SK-N-SH (cell line): ENCODE results near the gene COX10. TPM values are rescaled to one million over a fixed set of nuclear protein-coding genes. Genes with fewer than 3 reads are reported as not detected.

Experiments used
- CTCF ChIA-PET: fragments of 300-600, 350-600 bp; formaldehyde crosslinking; extraction: SDS; loops from one replicate; lab custom pipeline; 2021; lab: Yijun Ruan, JAX
- POLR2A ChIA-PET: fragments of 350-600 bp; sonication (Branson Sonifier 250); formaldehyde crosslinking; extraction: SDS; loops from one replicate; lab custom pipeline; 2020; ENCODE audit warnings: antibody characterized with exemption, inconsistent platforms; lab: Yijun Ruan, JAX
- DNase-seq: peaks from one replicate; pipeline ENCODE4 v3.0.0; 2012
- H2AFZ ChIP-seq: fragments of 200-600 bp; sonication (generic); 2 replicates; pipeline ENCODE4 v1.8.1; 2016; ENCODE audit warnings: antibody characterized with exemption, mild to moderate bottlenecking, low read depth
- H3F3A ChIP-seq: fragments of 200-600 bp; sonication (generic); replicated peaks from 2 replicates; pipeline ENCODE3; 2016; ENCODE audit warnings: antibody characterized with exemption, mild to moderate bottlenecking; ENCODE audit not compliant: insufficient read depth
- H3K27ac ChIP-seq, 2 experiments: fragments of 200-500 bp in 1 of 2; fragments of 200-600 bp in 1 of 2; sonication (Bioruptor generic) in 1 of 2; sonication (generic), shearing (Covaris generic) in 1 of 2; 2 replicates each; pipeline versions ENCODE4 v1.5.1 to v1.6.1; 2014 to 2016; ENCODE audit warnings: low read depth in 2 of 2, inconsistent platforms in 1 of 2, low read length in 1 of 2, mild to moderate bottlenecking in 1 of 2, mixed read lengths in 1 of 2
- H3K27me3 ChIP-seq: fragments of 200-600 bp; sonication (generic), shearing (Covaris generic); 2 replicates; pipeline ENCODE4 v1.6.1; 2016; ENCODE audit warnings: mixed run types; ENCODE audit not compliant: insufficient read depth
- H3K36me3 ChIP-seq, 2 experiments: fragments of 200-500 bp in 1 of 2; fragments of 200-600 bp in 1 of 2; sonication (Bioruptor generic) in 1 of 2; sonication (generic) in 1 of 2; replicated peaks in 1 of 2; 2 replicates each; pipeline versions ENCODE3 to v1.5.1; 2014 to 2016; ENCODE audit warnings: low read length in 1 of 2, mild to moderate bottlenecking in 1 of 2; ENCODE audit not compliant: insufficient read depth in 2 of 2, control insufficient read depth in 1 of 2
- H3K4me1 ChIP-seq, 2 experiments: fragments of 200-500 bp in 1 of 2; fragments of 200-600 bp in 1 of 2; sonication (Bioruptor generic) in 1 of 2; sonication (generic), shearing (Covaris generic) in 1 of 2; 2 replicates each; pipeline versions ENCODE4 v1.5.1 to v1.6.1; 2014 to 2016; ENCODE audit warnings: low read depth in 1 of 2, low read length in 1 of 2, mixed run types in 1 of 2; ENCODE audit not compliant: insufficient read depth in 2 of 2, control insufficient read depth in 1 of 2
- H3K4me2 ChIP-seq: fragments of 200-600 bp; sonication (generic), shearing (Covaris generic); 2 replicates; pipeline ENCODE4 v1.6.1; 2017; ENCODE audit warnings: mixed run types
- H3K4me3 ChIP-seq, 2 experiments: fragments of 200-500 bp in 1 of 2; fragments of 200-600 bp in 1 of 2; sonication (Bioruptor generic) in 1 of 2; sonication (generic), shearing (Covaris generic) in 1 of 2; 2 replicates each; pipeline versions ENCODE4 v1.5.1 to v1.8.1; 2014 to 2016; ENCODE audit warnings: low read depth in 2 of 2, inconsistent platforms in 1 of 2, low read length in 1 of 2, mild to moderate bottlenecking in 1 of 2, mixed read lengths in 1 of 2, moderate library complexity in 1 of 2
- H3K79me2 ChIP-seq: fragments of 200-600 bp; sonication (generic); 2 replicates; pipeline ENCODE4 v1.8.1; 2017; ENCODE audit warnings: mild to moderate bottlenecking; ENCODE audit not compliant: insufficient read depth
- H3K9ac ChIP-seq: fragments of 200-600 bp; sonication (generic); 2 replicates; pipeline ENCODE4 v1.6.1; 2017; ENCODE audit warnings: mixed run types
- H3K9me2 ChIP-seq: fragments of 200-600 bp; sonication (generic); 2 replicates; pipeline ENCODE4 v1.6.1; 2017; ENCODE audit warnings: mixed run types
- H3K9me3 ChIP-seq: fragments of 200-600 bp; sonication (generic); 2 replicates; pipeline ENCODE4 v1.6.1; 2017; ENCODE audit warnings: mixed run types, mild to moderate bottlenecking, moderate library complexity
- H4K20me1 ChIP-seq: fragments of 200-600 bp; sonication (generic); 2 replicates; pipeline ENCODE4 v1.6.1; 2017; ENCODE audit warnings: mild to moderate bottlenecking, mixed run types; ENCODE audit not compliant: insufficient read depth
- ELF1 ChIP-seq: IDR thresholded peaks from 2 replicates; pipeline ENCODE4 v1.4.0; 2012
- EZH2phosphoT487 ChIP-seq: fragments of 200-600 bp; sonication (generic); IDR thresholded peaks from 2 replicates; pipeline ENCODE4 v1.6.1; 2017; ENCODE audit warnings: low read depth, mixed run types, mild to moderate bottlenecking, antibody characterized with exemption, moderate library complexity, borderline replicate concordance
- FOSL2 ChIP-seq: IDR thresholded peaks from 2 replicates; pipeline ENCODE4 v1.4.0; 2012; ENCODE audit warnings: low read depth, mild to moderate bottlenecking, moderate library complexity, borderline replicate concordance
- FOXJ3 ChIP-seq: sonication (generic); formaldehyde crosslinking; IDR thresholded peaks from 2 replicates; pipeline ENCODE4 v1.5.1; 2020; ENCODE audit warnings: mild to moderate bottlenecking, missing genetic modification reagents
- GABPA ChIP-seq: IDR thresholded peaks from 2 replicates; pipeline ENCODE4 v1.4.0; 2012; ENCODE audit warnings: low read depth, mild to moderate bottlenecking
- GATA2 ChIP-seq: sonication (generic); formaldehyde crosslinking; IDR thresholded peaks from 2 replicates; pipeline ENCODE4 v1.5.0; 2020; ENCODE audit warnings: mild to moderate bottlenecking, missing genetic modification reagents
- MAX ChIP-seq: IDR thresholded peaks from 2 replicates; pipeline ENCODE4 v1.4.0; 2012; ENCODE audit warnings: low read depth
- MEF2A ChIP-seq: IDR thresholded peaks from 2 replicates; pipeline ENCODE4 v1.4.0; 2012; ENCODE audit warnings: low read depth, borderline replicate concordance
- NFIC ChIP-seq: IDR thresholded peaks from 2 replicates; pipeline ENCODE4 v1.4.0; 2012; ENCODE audit warnings: borderline replicate concordance
- PBX3 ChIP-seq: IDR thresholded peaks from 2 replicates; pipeline ENCODE4; 2012
- REST ChIP-seq: IDR thresholded peaks from 2 replicates; pipeline ENCODE4 v1.6.1; 2012; ENCODE audit warnings: mild to moderate bottlenecking, low read depth, low read length, moderate library complexity
- TCF12 ChIP-seq: IDR thresholded peaks from 2 replicates; pipeline ENCODE4 v1.4.0; 2012
- TEAD4 ChIP-seq: IDR thresholded peaks from 2 replicates; pipeline ENCODE4 v1.4.0; 2012; ENCODE audit warnings: mild to moderate bottlenecking, borderline replicate concordance; ENCODE audit not compliant: insufficient read depth
- USF1 ChIP-seq: IDR thresholded peaks from 2 replicates; pipeline ENCODE4 v1.4.0; 2012; ENCODE audit warnings: low read depth, borderline replicate concordance
- USF2 ChIP-seq: fragments of 150-350 bp; IDR thresholded peaks from 2 replicates; pipeline ENCODE4 v1.6.1; 2017; ENCODE audit warnings: antibody characterized with exemption, low read length, low read depth, borderline replicate concordance
- ZBTB33 ChIP-seq: IDR thresholded peaks from 2 replicates; pipeline ENCODE4 v1.4.0; 2012; ENCODE audit warnings: low read depth, borderline replicate concordance
- WGBS: methylation state at CpG from one replicate; pipeline ENCODE4 v1.1.6; 2017; ENCODE audit warnings: low lambda C conversion rate; 5-methylcytosine and 5-hydroxymethylcytosine counted together
- polyA plus RNA-seq, 3 experiments: library from polyadenylated mRNA; depleted of rRNA; stranded (reverse); fragments of >200 nt; gene quantifications; 2 replicates each; pipeline ENCODE4 v1.2.3, GENCODE V29; 2012

COX10 gene
- polyA plus RNA-seq, 1 of the 3 experiments (the other 2 are of a cell fraction): 8.7 TPM

GRCh38 chr17:14158707-14159106 lies 89.4 kb downstream of the COX10 start (continued):
- TF ChIP-seq EZH2phosphoT487 (no peak), GATA2 (CRISPR knock-in tag) (no peak), TEAD4 (no peak), PBX3 (no peak), ZBTB33 (no peak), USF2 (no peak), GABPA (no peak), USF1 (no peak), MAX (no peak), FOXJ3 (CRISPR knock-in tag) (no peak)

- TF ChIP-seq GATA2 (CRISPR knock-in tag) (no peak), ELF1 (no peak), ZBTB33 (no peak), TCF12 (no peak), TEAD4 (no peak), FOSL2 (no peak), EZH2phosphoT487 (no peak), MAX (no peak), MEF2A (no peak), NFIC (no peak), REST (no peak)
- H3K79me2 ChIP-seq: no peaks in the 10 kb centered on the region
- CTCF ChIA-PET: no interaction called here
- WGBS: 100% methylated on average over 1 of the region's 1 CpG
- H4K20me1 ChIP-seq: no peaks in the 10 kb centered on the region
- no peaks in the 10 kb centered on the region for H3K27me3 ChIP-seq
- H3K36me3 ChIP-seq: peaks cover 6 to 12% of the 10 kb centered on the region in 2 experiments
- no peaks in the 10 kb centered on the region for H3K4me1 ChIP-seq
- no peak overlapping the region for H3K9ac ChIP-seq
- H3K27ac ChIP-seq: no peak overlapping the region
- H3K4me2 ChIP-seq: no peak overlapping the region
- H3K9me3 ChIP-seq: no peaks in the 10 kb centered on the region
- no peak overlapping the region for H3K4me3 ChIP-seq
- H2AFZ ChIP-seq: no peak overlapping the region
- no peak for DNase-seq
- POLR2A ChIA-PET: no interaction called here
- no peaks in the 10 kb centered on the region for H3K9me2 ChIP-seq
- no peaks in the 10 kb centered on the region for H3F3A ChIP-seq
Measured at GRCh38 chr17:14161419-14161818, 92.1 kb downstream of the COX10 start.
